GM21381 (cell line): ENCODE measurements around the gene GRK5.

ENCODE experiments used
- ATAC-seq: cut with Tn5 transposase; IDR thresholded peaks from one replicate; pipeline ENCODE4 v1.9.1; 2021; ENCODE audit warnings: mild to moderate bottlenecking, moderate library complexity; ENCODE audit not compliant: unreplicated experiment

GRK5 gene

GRCh38 chr10:119498889-119499676 is 291.7 kb downstream of the GRK5 start:
- no peak for ATAC-seq

GRCh38 chr10:119499677-119500002 is 292.3 kb downstream of the GRK5 start:
- ATAC-seq, result no peak

GRCh38 chr10:119500123-119500795 is 292.9 kb downstream of the GRK5 start:
- ATAC-seq, result no peak

GRCh38 chr10:119500821-119501220 is 293.4 kb downstream of the GRK5 start:
- ATAC-seq, result no peak

- no peak for ATAC-seq
Observed at GRCh38 chr10:119501690-119502089, 294.3 kb downstream of the GRK5 start.

- ATAC-seq, result peak; percentile 57
Observed at GRCh38 chr10:119502209-119502608, 294.8 kb downstream of the GRK5 start.

- no peak for ATAC-seq
Observed at GRCh38 chr10:119502618-119503155, 295.3 kb downstream of the GRK5 start.

GRCh38 chr10:119503821-119504220 is 296.4 kb downstream of the GRK5 start:
- no peak for ATAC-seq

- ATAC-seq, result no peak
Observed at GRCh38 chr10:119504651-119505050, 297.3 kb downstream of the GRK5 start.

GRCh38 chr10:119505131-119505551 is 297.8 kb downstream of the GRK5 start:
- no peak for ATAC-seq
